ENCODE measurements around the gene PSD. TPM values are rescaled to one million over a fixed set of nuclear protein-coding genes. Genes with fewer than 3 reads are reported as not detected.

Gene PSD
- total RNA-seq, 4 donors from 2014 or later: 0.44 to 1.6 (median 1.1) TPM; not detected in 1

DNA sequence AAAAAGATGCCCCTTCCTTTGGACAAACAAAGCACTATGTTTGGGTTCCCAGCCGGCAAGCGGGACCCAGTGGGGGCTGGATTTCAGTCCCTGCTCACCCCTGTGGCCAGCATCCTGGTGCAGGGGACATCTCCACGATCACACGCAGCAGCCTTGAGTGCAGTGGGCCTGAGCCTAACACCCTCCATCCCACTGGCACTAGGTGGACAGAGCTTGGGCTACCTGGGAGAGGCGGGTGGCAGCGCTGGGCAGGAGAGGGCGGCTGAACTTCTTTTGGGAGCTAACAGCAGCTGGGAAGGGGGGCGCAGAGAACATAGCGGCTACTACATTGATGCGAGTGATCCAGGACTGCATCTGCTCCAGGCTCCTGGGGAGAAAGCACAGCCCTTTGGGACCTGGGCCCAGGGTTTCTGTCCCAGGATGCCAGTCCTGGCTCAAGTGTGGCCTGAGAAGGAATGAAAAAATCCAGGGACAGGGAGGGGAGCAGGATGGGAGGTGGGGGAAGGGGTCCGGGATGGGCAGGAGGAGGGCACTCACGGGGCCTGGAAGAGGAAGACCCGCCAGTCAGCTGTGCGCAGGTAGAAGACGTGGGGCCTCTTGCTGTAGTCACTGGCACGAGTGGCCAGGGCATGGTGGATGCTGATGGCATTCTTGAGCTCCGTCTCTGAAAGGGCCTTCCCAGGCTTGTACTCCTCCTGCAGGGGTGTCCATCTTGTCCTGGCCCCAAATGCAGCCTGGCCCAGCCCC is 14.1 kb downstream of the PSD start:
- no peak for ATAC-seq (ENCODE audit: low FRiP score)
- TF ChIP-seq, protein P1, sequence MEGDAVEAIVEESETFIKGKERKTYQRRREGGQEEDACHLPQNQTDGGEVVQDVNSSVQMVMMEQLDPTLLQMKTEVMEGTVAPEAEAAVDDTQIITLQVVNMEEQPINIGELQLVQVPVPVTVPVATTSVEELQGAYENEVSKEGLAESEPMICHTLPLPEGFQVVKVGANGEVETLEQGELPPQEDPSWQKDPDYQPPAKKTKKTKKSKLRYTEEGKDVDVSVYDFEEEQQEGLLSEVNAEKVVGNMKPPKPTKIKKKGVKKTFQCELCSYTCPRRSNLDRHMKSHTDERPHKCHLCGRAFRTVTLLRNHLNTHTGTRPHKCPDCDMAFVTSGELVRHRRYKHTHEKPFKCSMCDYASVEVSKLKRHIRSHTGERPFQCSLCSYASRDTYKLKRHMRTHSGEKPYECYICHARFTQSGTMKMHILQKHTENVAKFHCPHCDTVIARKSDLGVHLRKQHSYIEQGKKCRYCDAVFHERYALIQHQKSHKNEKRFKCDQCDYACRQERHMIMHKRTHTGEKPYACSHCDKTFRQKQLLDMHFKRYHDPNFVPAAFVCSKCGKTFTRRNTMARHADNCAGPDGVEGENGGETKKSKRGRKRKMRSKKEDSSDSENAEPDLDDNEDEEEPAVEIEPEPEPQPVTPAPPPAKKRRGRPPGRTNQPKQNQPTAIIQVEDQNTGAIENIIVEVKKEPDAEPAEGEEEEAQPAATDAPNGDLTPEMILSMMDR (IDR thresholded peaks at IDR 0.05): no peak
- DNase-seq (ENCODE audit: low spot score): no peak

GRCh38 chr10:102403115-102403514 is 15.5 kb downstream of the PSD start:
- TF ChIP-seq, protein P1 (IDR thresholded peaks at IDR 0.05): no peak
- DNase-seq (ENCODE audit: low spot score): no peak
- ATAC-seq (ENCODE audit: low FRiP score): no peak

GRCh38 chr10:102402512-102402896 is 16.1 kb downstream of the PSD start:
- TF ChIP-seq, protein P1 (IDR thresholded peaks at IDR 0.05): no peak
- no peak for DNase-seq (ENCODE audit: low spot score)
- no peak for ATAC-seq (ENCODE audit: low FRiP score)

- TF ChIP-seq, protein P1 (IDR thresholded peaks at IDR 0.05): no peak
- DNase-seq (ENCODE audit: low spot score) (no peak), ATAC-seq (ENCODE audit: low FRiP score) (no peak)
These were observed 16.7 kb downstream of the PSD start for GRCh38 chr10:102401735-102402511.

GRCh38 chr10:102401342-102401654 is 17.3 kb downstream of the PSD start:
- ATAC-seq (ENCODE audit: low FRiP score): no peak
- no peak for DNase-seq (ENCODE audit: low spot score)
- TF ChIP-seq, protein P1 (IDR thresholded peaks at IDR 0.05): no peak

GRCh38 chr10:102400598-102401341 is 17.8 kb downstream of the PSD start:
- TF ChIP-seq, protein P1 (IDR thresholded peaks at IDR 0.05): no peak
- no peak for ATAC-seq (ENCODE audit: low FRiP score)
- DNase-seq (ENCODE audit: low spot score): no peak
